HG03432 (cell line): ENCODE results near the gene CAVIN4.

Experiments used
- ATAC-seq: cut with Tn5 transposase; IDR thresholded peaks from one replicate; pipeline ENCODE4 v1.9.1; 2021; ENCODE audit warnings: mild to moderate bottlenecking, moderate library complexity; ENCODE audit not compliant: unreplicated experiment

CAVIN4 gene

DNA sequence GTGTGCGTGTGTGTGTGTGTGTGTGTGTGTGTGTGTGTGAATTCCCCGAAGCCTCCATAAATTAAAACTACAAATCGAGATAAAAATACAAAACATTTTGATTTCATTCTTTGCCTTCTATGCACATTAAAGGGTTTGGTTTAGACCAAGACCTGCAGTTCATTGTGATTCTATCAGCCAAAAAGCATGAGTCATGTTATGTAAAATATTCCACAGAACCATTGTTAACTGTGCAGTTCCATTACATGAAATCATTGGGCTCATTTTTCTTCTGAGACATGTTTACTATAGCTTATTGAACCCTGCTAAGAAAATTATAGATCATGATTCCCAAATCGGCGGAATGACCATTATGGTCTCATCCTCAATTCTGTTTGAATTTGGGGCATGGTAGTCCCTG, 11.7 kb downstream of the CAVIN4 start:
- ATAC-seq: no peak

DNA sequence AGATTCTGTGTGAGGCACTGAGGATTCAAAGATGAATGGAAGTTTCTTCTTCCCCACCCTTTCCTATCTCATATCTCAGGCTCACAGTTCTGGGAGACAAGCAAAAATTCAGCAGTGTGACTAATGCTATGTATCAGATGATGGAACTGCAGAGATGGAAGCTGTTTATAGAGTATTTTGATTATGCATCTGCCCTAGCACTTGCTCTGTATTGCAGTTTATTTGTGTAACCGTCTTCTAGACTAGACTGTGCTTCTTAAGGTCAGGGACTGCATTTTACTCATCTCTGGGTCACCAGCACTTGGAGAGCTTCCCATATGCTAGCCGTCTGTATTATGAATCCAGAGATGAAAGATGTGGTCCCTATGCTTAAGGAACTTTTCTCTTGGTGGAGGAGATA, 12.6 kb downstream of the CAVIN4 start:
- no peak for ATAC-seq

- ATAC-seq: no peak
Measured at GRCh38 chr9:100591139-100591538, 13.3 kb downstream of the CAVIN4 start.

DNA sequence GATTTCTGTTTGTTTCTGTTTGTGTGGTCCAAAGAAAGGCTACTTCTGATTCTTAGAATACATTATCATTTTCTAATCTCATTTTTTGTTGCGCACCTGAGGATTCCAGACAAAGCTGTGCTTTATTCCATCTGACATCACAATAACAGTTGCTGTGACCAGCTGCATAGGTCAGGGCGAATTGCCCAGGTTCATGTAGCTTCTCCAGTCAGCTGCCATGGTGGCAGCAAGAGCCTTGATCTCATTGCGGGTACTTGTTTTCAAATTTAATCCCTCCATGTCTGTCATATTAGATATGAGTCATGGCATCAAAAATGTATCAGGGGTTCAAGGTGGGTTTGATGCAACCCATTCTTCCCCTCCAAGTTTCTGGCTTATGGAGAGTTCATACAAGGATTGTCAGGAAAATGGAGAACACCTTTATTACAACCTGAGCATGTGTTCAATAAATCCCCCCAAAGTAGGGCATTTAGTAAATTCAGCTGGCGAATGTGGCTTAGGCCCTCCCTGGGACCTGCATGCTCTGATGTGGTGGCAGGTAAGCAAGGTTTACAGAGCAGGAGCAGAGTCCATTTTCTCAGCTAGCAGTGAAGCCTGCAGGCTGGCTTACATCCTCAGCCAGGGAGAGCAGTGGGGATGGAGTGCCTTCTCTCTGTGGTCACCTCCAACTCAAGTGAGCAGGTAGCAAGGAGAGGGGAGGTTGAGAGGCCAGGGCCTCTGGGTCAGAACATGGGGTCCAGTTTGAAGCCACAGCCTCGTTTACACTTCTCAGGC, 13.9 kb downstream of the CAVIN4 start:
- no peak for ATAC-seq

GRCh38 chr9:100595391-100596199, 17.7 kb downstream of the CAVIN4 start:
- peak; percentile 47 for ATAC-seq

GRCh38 chr9:100597236-100597635, 19.4 kb downstream of the CAVIN4 start:
- ATAC-seq: no peak

GRCh38 chr9:100598641-100599145, 20.8 kb downstream of the CAVIN4 start:
- ATAC-seq: peak; percentile 86

DNA sequence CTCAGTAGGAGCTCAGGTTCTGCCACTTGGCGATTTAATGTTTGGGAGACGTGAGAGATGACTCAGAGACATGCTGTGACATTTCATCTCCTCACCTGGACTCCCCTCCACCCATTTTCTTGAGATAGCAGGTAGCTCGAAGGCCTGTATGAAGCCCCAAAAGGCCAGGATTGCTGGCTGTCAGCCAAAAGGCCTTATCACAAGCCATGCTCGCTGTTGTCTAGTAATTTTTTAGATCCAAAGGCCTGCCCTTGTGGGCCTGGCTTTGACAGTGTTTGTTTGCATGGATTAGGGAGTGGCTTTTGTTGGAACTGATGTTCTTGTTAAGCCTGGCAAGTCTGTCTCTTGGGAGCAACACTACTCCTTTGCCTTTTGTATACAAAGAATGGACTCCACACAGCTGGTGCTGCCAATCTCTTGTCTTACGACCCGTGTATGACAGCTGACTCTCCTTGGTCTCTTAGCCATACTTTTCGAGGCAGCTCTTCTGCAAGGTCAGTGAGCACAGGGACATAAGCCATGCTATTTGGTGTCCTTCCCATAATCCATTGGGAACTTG, 22.7 kb downstream of the CAVIN4 start:
- no peak for ATAC-seq

DNA sequence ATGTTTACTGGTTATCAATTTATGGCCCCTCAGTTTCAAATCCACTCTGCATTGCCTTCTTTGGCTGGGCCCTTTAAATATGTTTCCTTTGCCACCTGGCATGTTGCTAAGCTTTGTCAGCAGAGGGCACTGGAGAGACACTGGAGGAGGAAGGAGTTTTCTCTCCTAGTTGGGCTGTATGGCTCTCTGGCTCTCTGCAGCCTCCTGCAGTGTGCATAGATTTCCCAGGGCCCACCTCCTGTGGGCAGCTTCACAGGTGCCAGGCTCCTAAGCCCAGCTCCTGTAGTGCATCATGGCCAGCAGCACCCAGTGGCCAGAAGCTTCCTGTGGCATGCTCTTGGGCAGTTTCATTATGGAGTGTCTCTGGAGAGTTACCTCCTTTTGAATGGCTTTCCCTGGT, 23.3 kb downstream of the CAVIN4 start:
- peak; percentile 57 for ATAC-seq

DNA sequence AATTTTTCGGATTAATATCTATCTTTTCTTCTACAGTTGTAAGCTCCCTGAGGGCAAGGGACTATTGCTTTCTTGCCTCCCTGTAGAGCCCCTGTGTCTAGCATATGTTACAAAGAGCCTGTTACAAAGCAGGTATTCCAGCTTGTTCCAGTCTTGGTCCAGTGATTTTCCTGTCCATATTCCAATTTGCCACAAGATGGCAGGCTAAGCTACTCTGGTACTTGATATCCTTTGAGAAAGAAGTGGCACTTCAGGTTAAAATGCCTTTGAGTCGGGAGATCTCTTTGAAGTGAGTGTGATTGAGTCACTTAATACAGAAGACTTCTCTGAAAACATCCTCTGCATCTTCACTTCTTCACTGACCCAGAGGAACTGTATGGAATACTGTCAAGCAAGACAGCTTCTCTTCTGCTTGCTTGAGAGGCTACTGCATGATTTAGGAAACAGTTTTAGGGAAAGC, 24.5 kb downstream of the CAVIN4 start:
- ATAC-seq: no peak

GRCh38 chr9:100605405-100605804, 27.5 kb downstream of the CAVIN4 start:
- no peak for ATAC-seq

DNA sequence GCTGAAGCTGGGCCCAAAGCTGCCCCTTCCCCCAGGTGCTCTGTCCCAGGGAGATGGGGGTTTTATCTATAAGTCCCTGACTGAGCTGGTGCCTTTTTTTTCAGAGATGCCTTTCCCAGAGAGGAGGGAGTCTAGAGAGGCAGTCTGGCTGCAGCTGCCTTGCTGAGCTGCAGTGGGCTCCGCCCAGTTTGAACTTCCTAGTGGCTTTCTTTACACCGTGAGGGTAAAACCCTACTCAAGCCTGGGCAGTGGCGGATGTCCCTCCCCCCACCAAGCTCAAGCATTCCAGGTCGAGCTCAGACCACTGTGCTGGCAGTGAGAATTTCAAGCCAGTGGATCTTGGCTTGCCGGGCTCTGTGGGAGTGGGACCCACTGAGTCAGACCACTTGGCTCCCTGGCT, 41.3 kb downstream of the CAVIN4 start:
- ATAC-seq: no peak

DNA sequence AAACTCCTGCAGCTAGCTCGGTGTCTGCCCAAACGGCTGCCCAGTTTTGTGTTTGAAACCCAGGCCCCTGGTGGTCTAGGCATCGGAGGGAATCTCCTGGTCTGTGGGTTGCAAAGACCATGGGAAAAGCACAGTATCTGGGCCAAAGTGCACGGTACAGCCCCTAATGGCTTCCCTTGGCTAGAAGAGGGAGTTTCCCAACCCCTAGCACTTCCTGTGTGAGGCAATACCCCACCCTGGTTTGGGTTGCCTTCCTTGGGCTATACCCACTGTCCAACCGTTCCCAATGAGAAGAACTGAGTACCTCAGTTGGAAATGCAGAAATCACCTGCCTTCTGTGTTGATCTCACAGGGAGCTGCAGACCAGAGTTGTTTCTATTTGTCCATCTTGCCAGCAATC, 41.8 kb downstream of the CAVIN4 start:
- peak; percentile 79 for ATAC-seq

- ATAC-seq: no peak
Measured at GRCh38 chr9:100623969-100624368, 46.1 kb downstream of the CAVIN4 start.

DNA sequence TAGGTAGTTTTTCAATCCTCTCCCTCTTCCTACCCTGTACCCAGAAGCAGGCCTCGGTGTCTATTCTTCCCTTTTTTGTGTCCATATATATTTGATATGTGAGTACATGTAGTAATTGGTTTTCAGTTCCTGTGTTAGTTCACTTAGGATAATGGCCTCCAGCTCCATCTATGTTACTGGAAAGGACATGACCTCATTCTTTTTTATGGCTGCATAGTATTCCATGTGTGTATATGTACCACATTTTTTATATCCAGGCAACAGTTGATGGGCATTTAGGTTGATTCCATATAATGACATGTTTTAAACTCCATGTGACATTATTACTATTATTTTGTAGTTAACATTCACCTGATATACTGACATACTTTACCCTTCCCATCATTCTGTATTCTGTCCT, 49.1 kb downstream of the CAVIN4 start:
- ATAC-seq: no peak

DNA sequence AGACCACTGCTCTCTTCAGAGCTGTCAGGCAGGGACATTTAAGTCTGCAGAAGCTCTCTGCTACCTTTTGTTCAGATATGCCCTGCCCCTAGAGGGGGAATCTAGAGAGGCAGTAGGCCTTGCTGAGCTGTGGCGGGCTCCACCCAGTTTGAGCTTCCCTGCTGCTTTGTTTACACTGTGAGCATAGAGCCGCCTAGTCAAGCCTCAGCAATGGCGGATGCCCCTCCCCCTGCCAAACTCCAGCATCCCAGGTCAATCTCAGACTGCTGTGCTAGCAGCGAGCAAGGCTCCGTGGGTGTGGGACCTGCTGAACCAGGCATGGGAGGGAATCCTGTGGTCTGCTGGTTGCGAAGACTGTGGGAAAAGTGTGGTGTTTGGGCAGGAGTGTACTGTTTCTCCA, 59.9 kb downstream of the CAVIN4 start:
- ATAC-seq: no peak
